Large intestine (tissue), 3 donors: Measurements from ENCODE around the gene LEMD3. TPM values are rescaled to one million over a fixed set of nuclear protein-coding genes. Genes with fewer than 3 reads are reported as not detected.

Experiments
- DNase-seq, 2 donors: peaks; one replicate each; pipeline versions ENCODE4 v3.0.0 to v3.0.0-alpha.2; 2013
- H3K27ac ChIP-seq: one replicate; pipeline ENCODE4 v1.5.1; 2013; ENCODE audit warnings: low read length
- H3K27me3 ChIP-seq: 2 replicates; pipeline ENCODE4 v1.6.1; 2013; ENCODE audit warnings: low read length; ENCODE audit not compliant: control insufficient read depth, insufficient read depth
- H3K36me3 ChIP-seq: 2 replicates; pipeline ENCODE4 v1.6.1; 2013; ENCODE audit warnings: low read length; ENCODE audit not compliant: control insufficient read depth, insufficient read depth
- H3K4me1 ChIP-seq: one replicate; pipeline ENCODE4 v1.6.1; 2013; ENCODE audit warnings: low read length; ENCODE audit not compliant: control insufficient read depth, insufficient read depth
- H3K4me3 ChIP-seq: one replicate; pipeline ENCODE4 v1.5.1; 2013; ENCODE audit warnings: low read length
- H3K9me3 ChIP-seq: one replicate; pipeline ENCODE4 v1.6.1; 2013; ENCODE audit warnings: mild to moderate bottlenecking, low read depth, low read length, moderate library complexity; ENCODE audit not compliant: control insufficient read depth
- WGBS: methylation state at CpG from one replicate; pipeline ENCODE4 v1.1.5; 2013; ENCODE audit warnings: low lambda C conversion rate; ENCODE audit not compliant: insufficient coverage; 5-methylcytosine and 5-hydroxymethylcytosine counted together
- polyA plus RNA-seq: library from polyadenylated mRNA; unstranded; fragments of 120-200 nt; gene quantifications from one replicate; pipeline ENCODE4 v1.2.1, GENCODE V29; 2013

LEMD3 gene
- polyA plus RNA-seq, 1 donor = 33.6 TPM

DNA sequence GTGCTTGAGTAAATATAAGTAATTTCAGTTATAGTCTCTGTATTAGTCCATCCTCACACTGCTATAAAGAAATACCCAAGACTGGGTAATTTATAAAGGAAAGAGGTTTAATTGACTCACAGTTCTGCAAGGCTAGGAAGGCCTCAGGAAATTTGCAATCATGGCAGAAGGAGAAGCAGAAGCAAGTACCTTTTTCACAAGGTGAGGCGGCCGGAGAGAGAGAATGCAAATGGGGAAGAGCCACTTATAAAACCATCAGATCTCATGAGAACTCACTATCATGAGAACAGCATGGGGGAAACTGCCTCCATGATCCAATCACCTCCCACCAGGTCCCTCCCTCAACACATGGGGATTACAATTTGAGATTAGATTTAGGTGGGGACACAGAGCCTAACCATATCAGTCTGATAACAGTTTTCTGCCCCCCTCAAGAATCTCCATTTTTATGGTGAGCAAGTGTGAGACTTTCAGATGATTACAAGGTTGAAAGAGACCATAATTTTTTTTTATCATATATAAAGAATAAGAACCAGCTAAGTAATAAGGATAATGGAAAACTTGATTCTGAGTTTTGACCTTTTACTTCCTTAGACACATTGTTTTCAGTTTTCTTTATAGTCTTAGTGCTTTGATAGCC lies 35.6 kb downstream of the LEMD3 start:
- Histone ChIP-seq H3K4me1 (no peaks in the 10 kb centered on the region), H3K27ac (no peak overlapping the region), H3K36me3 (no peaks in the 10 kb centered on the region), H3K4me3 (no peak overlapping the region), H3K27me3 (no peaks in the 10 kb centered on the region), H3K9me3 (no peaks in the 10 kb centered on the region)
- DNase-seq = no peak
- WGBS = no CpG with 5 or more reads among the region's 2 CpGs

DNA sequence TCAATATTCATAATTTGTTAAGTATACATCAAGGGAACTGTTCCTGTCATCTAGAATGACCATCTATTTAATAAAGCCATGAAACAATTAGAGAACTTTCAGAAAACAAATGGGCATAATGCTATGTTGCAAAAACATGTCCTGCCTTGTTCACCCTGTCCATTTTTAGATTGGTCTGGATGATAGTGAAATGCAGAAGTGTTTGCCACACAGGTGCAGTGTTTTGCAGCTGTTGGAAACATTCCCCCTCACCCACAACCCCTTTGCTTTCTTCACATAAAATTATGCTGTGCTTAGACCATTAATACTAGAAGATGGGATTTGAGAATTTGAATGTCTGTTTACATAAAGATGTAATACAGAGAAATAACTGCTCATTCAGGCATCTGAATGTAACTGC lies 36.5 kb downstream of the LEMD3 start:
- Histone ChIP-seq H3K4me3 (no peak overlapping the region), H3K27me3 (no peaks in the 10 kb centered on the region), H3K36me3 (no peaks in the 10 kb centered on the region), H3K4me1 (no peaks in the 10 kb centered on the region), H3K9me3 (no peaks in the 10 kb centered on the region), H3K27ac (no peak overlapping the region)
- DNase-seq = no peak

DNA sequence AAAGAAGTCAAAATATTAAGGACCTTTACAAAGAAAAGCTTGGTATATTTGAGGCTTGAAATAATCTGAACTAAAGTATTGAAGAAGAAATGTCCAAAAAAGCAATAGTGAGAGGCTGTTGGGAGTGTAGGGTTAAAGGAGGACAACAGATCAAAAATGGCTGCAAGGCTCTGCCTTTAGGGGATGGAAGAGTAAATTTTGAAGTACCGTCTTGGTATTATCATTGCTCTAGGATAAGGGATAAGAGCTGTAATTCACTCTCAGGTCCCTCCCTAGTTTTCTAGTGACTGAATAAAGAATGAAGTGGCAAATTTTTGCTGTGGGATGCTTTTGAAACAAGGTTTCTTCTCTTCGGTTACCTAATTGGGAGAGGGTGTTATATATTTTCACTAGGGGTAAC lies 38.7 kb downstream of the LEMD3 start:
- no CpG with 5 or more reads among the region's 2 CpGs for WGBS
- H3K4me3 ChIP-seq = no peak overlapping the region

DNA sequence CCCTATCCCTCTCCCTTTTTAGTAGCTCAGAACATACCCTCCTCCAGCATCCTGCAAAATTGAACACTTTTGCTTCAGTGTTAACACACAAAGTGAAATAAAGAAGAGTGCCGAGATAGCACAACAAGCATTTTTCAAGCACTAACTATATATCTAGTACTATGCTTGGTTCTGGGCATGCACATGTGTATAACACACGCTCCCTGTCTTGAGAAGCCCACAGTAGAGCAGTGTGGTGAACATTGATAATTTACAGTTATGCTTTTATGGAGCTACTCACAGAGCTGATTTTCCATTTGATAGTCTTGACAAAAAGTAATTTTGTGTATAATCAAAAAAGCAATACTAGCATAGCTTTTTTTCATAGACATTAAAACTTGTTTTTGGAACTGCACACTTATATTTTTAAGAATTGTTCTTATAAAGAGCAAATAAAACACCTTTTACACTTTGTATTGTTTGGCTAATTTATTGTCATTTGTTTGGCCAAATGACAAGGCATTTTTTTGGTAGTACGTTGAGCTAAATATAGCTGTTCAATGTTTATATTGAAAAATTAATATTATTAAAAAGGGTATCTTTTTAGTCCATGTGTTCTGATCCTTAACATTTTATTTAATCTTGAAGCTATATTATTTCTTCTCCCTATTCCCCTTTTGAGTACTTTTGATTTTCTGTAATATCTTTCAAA lies 39.7 kb downstream of the LEMD3 start:
- DNase-seq = no peak
- Histone ChIP-seq H3K4me3 (no peak overlapping the region), H3K9me3 (no peaks in the 10 kb centered on the region), H3K36me3 (peaks cover 4% of the 10 kb centered on the region), H3K4me1 (no peaks in the 10 kb centered on the region), H3K27ac (no peak overlapping the region), H3K27me3 (no peaks in the 10 kb centered on the region)
- no CpG with 5 or more reads among the region's 3 CpGs for WGBS

More for the DNA sequence above, 38.7 kb downstream of the LEMD3 start:
- Histone ChIP-seq H3K9me3 (no peaks in the 10 kb centered on the region), H3K4me1 (no peaks in the 10 kb centered on the region), H3K27me3 (no peaks in the 10 kb centered on the region), H3K36me3 (peaks cover 4% of the 10 kb centered on the region), H3K27ac (no peak overlapping the region)
- no peak for DNase-seq

DNA sequence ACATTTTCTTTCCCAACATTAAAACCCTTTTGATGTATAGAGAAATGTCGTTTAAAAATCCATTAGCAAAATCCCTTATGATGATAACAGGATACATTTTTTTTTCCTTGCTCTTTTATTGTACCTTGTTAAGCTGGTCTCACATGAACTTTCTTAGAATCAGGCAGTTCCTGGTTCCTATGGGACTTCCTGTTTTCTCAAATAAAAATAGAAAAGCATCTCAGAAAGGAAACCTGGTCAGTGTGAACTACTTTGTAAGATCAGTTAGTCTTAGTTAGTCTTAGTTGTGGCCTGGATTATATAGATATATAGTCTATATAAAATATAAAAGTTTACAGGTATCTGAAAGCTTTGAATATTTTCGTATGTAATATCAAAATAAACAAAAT lies 40.3 kb downstream of the LEMD3 start:
- H3K9me3 ChIP-seq = no peaks in the 10 kb centered on the region
- 0% methylated on average over 1 of the region's 2 CpGs for WGBS
- peaks cover 4% of the 10 kb centered on the region for H3K36me3 ChIP-seq
- no peak overlapping the region for H3K27ac ChIP-seq
- H3K4me1 ChIP-seq = no peaks in the 10 kb centered on the region
- DNase-seq = no peak
- no peak overlapping the region for H3K4me3 ChIP-seq
- no peaks in the 10 kb centered on the region for H3K27me3 ChIP-seq

DNA sequence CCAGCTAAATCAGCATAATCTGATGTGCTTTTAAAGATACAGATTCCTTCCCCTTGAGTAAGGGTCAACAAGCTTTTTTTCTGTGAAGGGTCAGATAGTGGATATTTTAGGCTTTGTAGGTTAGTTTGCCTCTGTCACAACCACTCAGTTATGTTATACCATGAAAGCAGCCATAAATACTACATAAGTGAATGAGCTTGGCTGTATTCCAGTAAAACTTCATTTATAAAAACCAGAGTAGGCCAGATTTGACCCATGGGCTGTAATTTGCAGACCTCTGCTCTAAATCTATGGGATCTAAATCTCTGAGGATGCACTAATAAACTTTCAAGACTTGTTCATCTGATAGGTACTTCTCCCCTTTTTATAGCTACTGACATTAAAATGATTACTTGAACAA lies 47.7 kb downstream of the LEMD3 start:
- Histone ChIP-seq H3K4me3 (no peak overlapping the region), H3K4me1 (no peaks in the 10 kb centered on the region), H3K9me3 (peaks cover 15% of the 10 kb centered on the region), H3K27me3 (no peaks in the 10 kb centered on the region), H3K36me3 (peaks cover 21% of the 10 kb centered on the region), H3K27ac (no peak overlapping the region)
- no peak for DNase-seq

DNA sequence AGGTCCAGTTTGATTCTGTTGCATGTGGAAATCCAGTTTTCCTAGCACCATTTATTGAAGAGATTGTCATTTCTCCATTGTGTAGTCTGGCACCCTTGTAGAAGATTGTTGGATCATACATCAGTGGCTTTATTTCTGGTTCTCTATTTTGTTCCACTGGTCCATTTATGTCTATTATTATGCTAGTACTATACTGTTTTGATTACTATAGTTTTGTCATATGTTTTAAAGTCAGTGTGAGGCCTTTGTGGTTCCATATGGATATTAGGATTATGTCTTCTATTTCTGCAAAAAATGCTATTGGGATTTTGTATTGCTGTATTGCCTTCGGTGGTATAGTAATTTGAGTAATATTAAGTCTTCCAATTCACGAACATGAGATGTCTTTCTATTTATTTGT lies 51.4 kb downstream of the LEMD3 start:
- DNase-seq = no peak
- peaks cover 23% of the 10 kb centered on the region for H3K36me3 ChIP-seq
- no peaks in the 10 kb centered on the region for H3K27me3 ChIP-seq
- H3K9me3 ChIP-seq = peaks cover 19% of the 10 kb centered on the region
- no peak overlapping the region for H3K4me3 ChIP-seq
- WGBS = 100% methylated on average over 2 of the region's 2 CpGs
- no peaks in the 10 kb centered on the region for H3K4me1 ChIP-seq
- no peak overlapping the region for H3K27ac ChIP-seq

DNA sequence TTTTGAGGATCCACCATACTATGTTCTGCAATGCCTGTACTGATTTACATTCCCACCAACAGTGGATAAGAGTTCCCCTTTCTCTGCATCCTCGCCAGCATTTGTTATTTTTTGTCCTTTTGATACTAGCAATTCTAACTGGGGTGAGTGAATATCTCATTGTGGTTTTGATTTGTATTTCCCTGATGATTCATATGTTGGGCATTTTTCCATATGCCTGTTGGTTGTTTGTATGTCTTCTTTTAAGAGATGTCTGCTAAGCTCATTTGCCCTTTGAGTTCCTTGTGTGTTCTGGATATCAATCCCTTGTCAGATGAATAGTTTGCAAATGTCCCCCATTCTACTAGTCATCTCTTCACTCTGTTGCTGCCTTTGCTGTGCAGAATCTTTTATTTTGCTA lies 60.1 kb downstream of the LEMD3 start:
- peaks cover 17% of the 10 kb centered on the region for H3K36me3 ChIP-seq
- 100% methylated on average over 1 of the region's 1 CpG for WGBS
- no peak for DNase-seq
- H3K9me3 ChIP-seq = peaks cover 13% of the 10 kb centered on the region
- no peaks in the 10 kb centered on the region for H3K4me1 ChIP-seq
- H3K27ac ChIP-seq = no peak overlapping the region
- no peak overlapping the region for H3K4me3 ChIP-seq
- no peaks in the 10 kb centered on the region for H3K27me3 ChIP-seq

DNA sequence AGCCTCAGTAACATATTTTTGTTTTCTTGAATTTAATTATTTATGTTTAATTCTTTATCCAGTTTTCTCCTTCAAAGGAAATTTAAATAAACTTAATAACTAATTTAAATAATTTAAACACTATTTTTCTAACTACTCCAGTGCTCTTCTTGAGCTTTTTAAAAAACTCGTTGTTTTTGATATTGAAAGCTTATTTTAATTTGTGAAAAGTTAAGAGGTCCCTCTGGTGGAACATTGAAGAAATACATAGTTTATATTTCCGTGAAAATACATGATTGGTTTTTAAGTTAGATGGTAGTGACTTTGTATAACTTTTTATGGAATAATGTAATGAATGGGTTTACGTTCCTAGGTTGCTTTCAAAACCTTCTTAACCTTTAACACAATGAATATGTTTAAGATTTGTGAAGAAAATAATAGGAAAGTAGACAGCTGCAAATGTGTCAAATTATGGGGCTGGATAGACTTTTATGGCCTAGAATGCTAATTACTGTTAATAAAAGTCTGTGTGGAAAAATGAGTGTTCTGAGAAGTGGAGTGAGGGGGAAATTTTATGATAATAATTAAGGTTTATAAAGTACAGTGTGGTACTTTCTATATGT lies 63.2 kb downstream of the LEMD3 start:
- H3K27ac ChIP-seq = no peak overlapping the region
- H3K9me3 ChIP-seq = peaks cover 11% of the 10 kb centered on the region
- no peak for DNase-seq
- no peaks in the 10 kb centered on the region for H3K4me1 ChIP-seq
- H3K36me3 ChIP-seq = peaks cover 12% of the 10 kb centered on the region
- H3K27me3 ChIP-seq = no peaks in the 10 kb centered on the region
- H3K4me3 ChIP-seq = no peak overlapping the region
- WGBS = 31% methylated on average over 3 of the region's 3 CpGs

DNA sequence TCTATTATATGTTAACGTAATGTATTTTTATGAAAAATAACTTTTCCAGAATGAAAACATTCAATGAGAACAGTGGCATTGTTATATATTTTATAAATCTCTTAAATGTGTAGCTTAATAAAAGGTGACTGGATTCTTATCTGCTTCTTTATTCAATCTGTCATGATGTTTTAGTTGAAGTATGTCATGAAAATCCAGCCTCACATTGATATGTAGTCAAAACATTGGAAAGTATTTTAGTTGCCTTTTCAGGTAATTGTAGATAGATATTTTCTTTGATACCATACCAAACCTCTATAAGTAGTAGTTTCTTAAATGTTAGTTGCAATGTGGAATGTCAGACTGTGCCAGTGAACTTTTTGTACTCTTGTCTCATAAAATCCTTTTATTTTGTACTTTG lies 67.8 kb downstream of the LEMD3 start:
- H3K36me3 ChIP-seq = peaks cover 20% of the 10 kb centered on the region
- no peaks in the 10 kb centered on the region for H3K9me3 ChIP-seq
- no peak for DNase-seq
- H3K27ac ChIP-seq = no peak overlapping the region
- no peaks in the 10 kb centered on the region for H3K4me1 ChIP-seq
- no CpG with 5 or more reads among the region's 1 CpG for WGBS
- no peaks in the 10 kb centered on the region for H3K27me3 ChIP-seq
- H3K4me3 ChIP-seq = no peak overlapping the region

DNA sequence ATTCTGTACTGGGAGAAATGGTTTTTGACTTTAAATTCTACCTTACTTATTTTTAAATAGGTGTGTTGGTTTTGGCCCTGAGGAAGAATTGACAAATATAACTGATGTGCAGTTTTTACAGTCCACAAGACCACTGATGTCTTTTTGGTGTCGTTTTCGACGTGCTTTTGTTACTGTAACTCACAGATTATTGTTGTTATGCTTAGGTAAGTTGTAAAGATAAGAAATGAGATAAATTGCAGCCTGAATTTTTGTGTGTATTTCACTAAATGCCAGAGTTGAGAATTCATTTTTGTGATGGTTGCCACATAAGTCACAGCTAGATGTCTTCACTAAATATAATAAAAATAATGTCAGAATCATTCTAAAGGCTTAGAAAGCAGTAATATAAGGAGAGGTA lies 69.2 kb downstream of the LEMD3 start:
- Histone ChIP-seq H3K4me3 (no peak overlapping the region), H3K9me3 (no peaks in the 10 kb centered on the region), H3K27ac (no peak overlapping the region), H3K4me1 (no peaks in the 10 kb centered on the region), H3K27me3 (no peaks in the 10 kb centered on the region), H3K36me3 (peaks cover 28% of the 10 kb centered on the region)
- no peak for DNase-seq
- WGBS = no CpG with 5 or more reads among the region's 3 CpGs
